SK-N-SH treated with all-trans-retinoic acid at 6 μM for 48 hours (cell line): Measurements from ENCODE around the gene MTCL1.

Experiments
- ATAC-seq: fragments of 200-7000 bp; cut with Tn5 transposase; 3 replicates; pipeline ENCODE4 v1.9.1; 2020; ENCODE audit warnings: mild to moderate bottlenecking, moderate library complexity
- ARNTL ChIP-seq: fragments of 450-650 bp; formaldehyde crosslinking; IDR thresholded peaks from 2 replicates; pipeline ENCODE4 v1.5.0; 2020; ENCODE audit warnings: low read depth, mild to moderate bottlenecking, moderate library complexity, borderline replicate concordance
- CREB5 ChIP-seq: fragments of 250-450 bp; sonication (Bioruptor Pico); IDR thresholded peaks from 2 replicates; pipeline ENCODE4 v1.5.1; 2020; ENCODE audit warnings: low read depth, mild to moderate bottlenecking, moderate library complexity
- CSDC2 ChIP-seq: fragments of 250-450 bp; sonication (Bioruptor Pico); IDR thresholded peaks from 2 replicates; pipeline ENCODE4 v1.5.0; 2020; ENCODE audit warnings: mild to moderate bottlenecking, moderate library complexity
- CSRNP3 ChIP-seq: fragments of 250-450 bp; sonication (Bioruptor Pico); IDR thresholded peaks from 2 replicates; pipeline ENCODE4 v1.5.1; 2021; ENCODE audit warnings: mild to moderate bottlenecking, moderate library complexity
- ESRRG ChIP-seq: fragments of 250-450 bp; sonication (Bioruptor Pico); IDR thresholded peaks from 2 replicates; pipeline ENCODE4 v1.6.1; 2021; ENCODE audit warnings: mild to moderate bottlenecking
- GLIS3 ChIP-seq: fragments of 250-450 bp; sonication (Bioruptor Pico); IDR thresholded peaks from 2 replicates; pipeline ENCODE4 v1.5.0; 2020; ENCODE audit warnings: mild to moderate bottlenecking, moderate library complexity
- ISL1 ChIP-seq: fragments of 250-450 bp; sonication (Bioruptor Pico); IDR thresholded peaks from 2 replicates; pipeline ENCODE4 v2.1.2; 2022; ENCODE audit warnings: mild to moderate bottlenecking, moderate library complexity
- PATZ1 ChIP-seq: fragments of 250-450 bp; sonication (Bioruptor Pico); IDR thresholded peaks from 2 replicates; pipeline ENCODE4 v1.8.0; 2020; ENCODE audit warnings: mild to moderate bottlenecking, moderate library complexity, borderline replicate concordance
- POU6F1 ChIP-seq: fragments of 250-450 bp; sonication (Bioruptor Pico); IDR thresholded peaks from 2 replicates; pipeline ENCODE4 v1.8.0; 2021; ENCODE audit warnings: low read depth, mild to moderate bottlenecking, moderate library complexity, borderline replicate concordance
- PPARA ChIP-seq: fragments of 250-450 bp; sonication (Bioruptor Pico); IDR thresholded peaks from 2 replicates; pipeline ENCODE4 v1.5.0; 2020; ENCODE audit warnings: mild to moderate bottlenecking, borderline replicate concordance
- RARB ChIP-seq: fragments of 250-450 bp; sonication (Bioruptor Pico); IDR thresholded peaks from 2 replicates; pipeline ENCODE4 v1.8.0; 2021; ENCODE audit warnings: mild to moderate bottlenecking, moderate library complexity
- SNAI2 ChIP-seq: fragments of 250-450 bp; sonication (Bioruptor Pico); IDR thresholded peaks from 2 replicates; pipeline ENCODE4 v1.5.0; 2020; ENCODE audit warnings: mild to moderate bottlenecking, moderate library complexity
- TCF4 ChIP-seq: fragments of 250-450 bp; sonication (Bioruptor Pico); IDR thresholded peaks from 2 replicates; pipeline ENCODE4 v1.8.0; 2021; ENCODE audit warnings: mild to moderate bottlenecking, moderate library complexity, borderline replicate concordance
- TSHZ2 ChIP-seq: fragments of 250-450 bp; sonication (Bioruptor Pico); IDR thresholded peaks from 2 replicates; pipeline ENCODE4 v1.5.0; 2020; ENCODE audit warnings: mild to moderate bottlenecking, moderate library complexity
- ZC3H10 ChIP-seq: fragments of 250-450 bp; sonication (Bioruptor Pico); IDR thresholded peaks from 2 replicates; pipeline ENCODE4 v1.5.1; 2021; ENCODE audit warnings: mild to moderate bottlenecking, moderate library complexity
- ZFP3 ChIP-seq: fragments of 250-450 bp; sonication (Bioruptor Pico); IDR thresholded peaks from 2 replicates; pipeline ENCODE4 v1.5.0; 2020; ENCODE audit warnings: mild to moderate bottlenecking, moderate library complexity
- ZFP30 ChIP-seq: fragments of 450-650 bp; formaldehyde crosslinking; IDR thresholded peaks from 2 replicates; pipeline ENCODE4 v1.5.0; 2022; ENCODE audit warnings: mild to moderate bottlenecking, moderate library complexity
- ZNF565 ChIP-seq: fragments of 450-650 bp; formaldehyde crosslinking; conservative IDR thresholded peaks from 2 replicates; pipeline ENCODE4 v1.5.0; 2020; ENCODE audit warnings: low read depth, mild to moderate bottlenecking, moderate library complexity
- ZNF70 ChIP-seq: fragments of 450-650 bp; formaldehyde crosslinking; IDR thresholded peaks from 2 replicates; pipeline ENCODE4 v1.5.0; 2020; ENCODE audit warnings: mild to moderate bottlenecking, moderate library complexity
- ZNF8 ChIP-seq: fragments of 450-650 bp; formaldehyde crosslinking; IDR thresholded peaks from 2 replicates; pipeline ENCODE4 v1.5.0; 2020; ENCODE audit warnings: mild to moderate bottlenecking, moderate library complexity

Gene MTCL1

GRCh38 chr18:8813611-8814010, 108.3 kb downstream of the MTCL1 start:
- no peak for TF ChIP-seq ZFP3
- no peak for TF ChIP-seq SNAI2 (CRISPR knock-in tag)
- TF ChIP-seq GLIS3 (CRISPR knock-in tag) = no peak
- TF ChIP-seq ISL1 = 0 out of 2 replicates have a peak, but pooled peaks have one; percentile 37
- no peak for TF ChIP-seq ARNTL (CRISPR knock-in tag)
- peak; percentile 38; the same call in 2 of the 3 replicates for ATAC-seq

- TF ChIP-seq POU6F1 = no peak
- TF ChIP-seq ISL1 = no peak
- peak; percentile 53; the same call in 2 of the 3 replicates for ATAC-seq
Observed at GRCh38 chr18:8814206-8814605, 108.8 kb downstream of the MTCL1 start.

GRCh38 chr18:8816220-8816619, 110.9 kb downstream of the MTCL1 start:
- TF ChIP-seq ZNF8 (CRISPR knock-in tag) = no peak
- no peak for TF ChIP-seq ZFP30 (CRISPR knock-in tag)
- no peak for TF ChIP-seq SNAI2 (CRISPR knock-in tag)
- TF ChIP-seq ARNTL (CRISPR knock-in tag) = no peak
- TF ChIP-seq RARB (CRISPR knock-in tag) = no peak
- TF ChIP-seq ESRRG = no peak
- TF ChIP-seq PATZ1 = no peak
- TF ChIP-seq GLIS3 (CRISPR knock-in tag) = no peak
- no peak for TF ChIP-seq TCF4
- TF ChIP-seq ZNF565 (CRISPR knock-in tag) = no peak
- no peak for TF ChIP-seq PPARA
- TF ChIP-seq TSHZ2 (CRISPR knock-in tag) = no peak
- TF ChIP-seq CSRNP3 (CRISPR knock-in tag) = no peak
- TF ChIP-seq POU6F1 = no peak
- TF ChIP-seq ZC3H10 (CRISPR knock-in tag) = no peak
- TF ChIP-seq ZFP3 = no peak
- TF ChIP-seq ZNF70 (CRISPR knock-in tag) = no peak
- ATAC-seq = no peak; the same call in 2 of the 3 replicates

GRCh38 chr18:8816816-8817215, 111.5 kb downstream of the MTCL1 start:
- no peak; the same call in 2 of the 3 replicates for ATAC-seq
- no peak for TF ChIP-seq CREB5
- TF ChIP-seq TCF4 = no peak
- TF ChIP-seq SNAI2 (CRISPR knock-in tag) = no peak
- TF ChIP-seq CSRNP3 (CRISPR knock-in tag) = no peak
- TF ChIP-seq CSDC2 (CRISPR knock-in tag) = no peak
- no peak for TF ChIP-seq ZNF70 (CRISPR knock-in tag)
- no peak for TF ChIP-seq ZFP30 (CRISPR knock-in tag)
- TF ChIP-seq ISL1 = no peak
- TF ChIP-seq TSHZ2 (CRISPR knock-in tag) = no peak
